ENCODE results near the gene SLC25A23. TPM values are rescaled to one million over a fixed set of nuclear protein-coding genes. Genes with fewer than 3 reads are reported as not detected.

The SLC25A23 gene
- total RNA-seq, 4 donors from 2014 or later = 41.5 to 95.9 (median 64.0) TPM

GRCh38 chr19:6414793-6415590 is 44.6 kb downstream of the SLC25A23 start:
- H3K27ac ChIP-seq = no peak overlapping the region
- TF ChIP-seq CTCF (IDR thresholded peaks at IDR 0.05) = no peak
- TF ChIP-seq POLR2A (IDR thresholded peaks at IDR 0.05) = no peak
- DNase-seq = no peak
- 93 to 96% methylated on average over 12 to 21 of the region's 47 CpGs for WGBS, 2 donors
- H3K4me3 ChIP-seq = no peak overlapping the region
- H3K27me3 ChIP-seq = no peaks in the 10 kb centered on the region
- H3K36me3 ChIP-seq = peaks cover 60 to 69% (median 60%) of the 10 kb centered on the region in 3 donors
- intact Hi-C loops (cut with DNase I) = no loop called here
- H3K9me3 ChIP-seq = no peaks in the 10 kb centered on the region
- peaks cover 0 to 6% (median 0%) of the 10 kb centered on the region in 3 donors for H3K4me1 ChIP-seq

- Histone ChIP-seq H3K9me3 (no peaks in the 10 kb centered on the region), H3K27me3 (no peaks in the 10 kb centered on the region), H3K27ac (peak overlapping the region in 1 of 4 donors; percentile 3), H3K4me1 (peaks cover 0 to 5% (median 0%) of the 10 kb centered on the region in 3 donors), H3K4me3 (no peak overlapping the region), H3K36me3 (peaks cover 49 to 59% (median 50%) of the 10 kb centered on the region in 3 donors)
- DNase-seq = no peak
- intact Hi-C loops (cut with DNase I) = no loop called here
- 72 to 73% methylated on average over 35 to 37 of the region's 42 CpGs for WGBS, 2 donors
- no peak for TF ChIP-seq CTCF (IDR thresholded peaks at IDR 0.05)
- TF ChIP-seq POLR2A (IDR thresholded peaks at IDR 0.05) = no peak
These were observed 45.6 kb downstream of the SLC25A23 start for GRCh38 chr19:6413721-6414643.

- intact Hi-C loops (cut with DNase I) = no loop called here
- Histone ChIP-seq H3K36me3 (peaks cover 43 to 52% (median 44%) of the 10 kb centered on the region in 3 donors), H3K27ac (peak overlapping the region in 1 of 4 donors; percentile 42), H3K4me3 (no peak overlapping the region), H3K4me1 (peaks cover 0 to 5% (median 0%) of the 10 kb centered on the region in 3 donors), H3K27me3 (no peaks in the 10 kb centered on the region), H3K9me3 (no peaks in the 10 kb centered on the region)
- DNase-seq = no peak
- 58 to 60% methylated on average over 8 to 10 of the region's 10 CpGs for WGBS, 2 donors
- no peak for TF ChIP-seq CTCF (IDR thresholded peaks at IDR 0.05)
These were observed 46.3 kb downstream of the SLC25A23 start for GRCh38 chr19:6413291-6413690.

GRCh38 chr19:6412447-6413091 is 47.0 kb downstream of the SLC25A23 start:
- 17 to 60% methylated on average over 1 of the region's 15 CpGs for WGBS, 2 donors
- peaks cover 0 to 5% (median 0%) of the 10 kb centered on the region in 3 donors for H3K4me1 ChIP-seq
- DNase-seq = no peak
- intact Hi-C loops (cut with DNase I) = no loop called here
- H3K9me3 ChIP-seq = no peaks in the 10 kb centered on the region
- peak overlapping the region in 2 of 4 donors; percentile 3 to 42 for H3K27ac ChIP-seq
- H3K27me3 ChIP-seq = no peaks in the 10 kb centered on the region
- H3K4me3 ChIP-seq = no peak overlapping the region
- TF ChIP-seq CTCF (IDR thresholded peaks at IDR 0.05) (peak in 4 of 6 experiments; percentile 16 to 50 (median 28)), POLR2A (IDR thresholded peaks at IDR 0.05) (no peak)
- H3K36me3 ChIP-seq = peaks cover 35 to 45% (median 37%) of the 10 kb centered on the region in 3 donors
